Epithelial cell of prostate (primary cell): ENCODE data around the gene ANTXR1.

Experiments
- DNase-seq: peaks from one replicate; pipeline ENCODE4 v3.0.0-alpha.2; 2011; ENCODE audit warnings: low read depth, low spot score
- H3K27ac ChIP-seq: fragments of 450-650 bp; 2 replicates; pipeline ENCODE4 v1.5.1; 2017; ENCODE audit warnings: mild to moderate bottlenecking

The ANTXR1 gene

DNA sequence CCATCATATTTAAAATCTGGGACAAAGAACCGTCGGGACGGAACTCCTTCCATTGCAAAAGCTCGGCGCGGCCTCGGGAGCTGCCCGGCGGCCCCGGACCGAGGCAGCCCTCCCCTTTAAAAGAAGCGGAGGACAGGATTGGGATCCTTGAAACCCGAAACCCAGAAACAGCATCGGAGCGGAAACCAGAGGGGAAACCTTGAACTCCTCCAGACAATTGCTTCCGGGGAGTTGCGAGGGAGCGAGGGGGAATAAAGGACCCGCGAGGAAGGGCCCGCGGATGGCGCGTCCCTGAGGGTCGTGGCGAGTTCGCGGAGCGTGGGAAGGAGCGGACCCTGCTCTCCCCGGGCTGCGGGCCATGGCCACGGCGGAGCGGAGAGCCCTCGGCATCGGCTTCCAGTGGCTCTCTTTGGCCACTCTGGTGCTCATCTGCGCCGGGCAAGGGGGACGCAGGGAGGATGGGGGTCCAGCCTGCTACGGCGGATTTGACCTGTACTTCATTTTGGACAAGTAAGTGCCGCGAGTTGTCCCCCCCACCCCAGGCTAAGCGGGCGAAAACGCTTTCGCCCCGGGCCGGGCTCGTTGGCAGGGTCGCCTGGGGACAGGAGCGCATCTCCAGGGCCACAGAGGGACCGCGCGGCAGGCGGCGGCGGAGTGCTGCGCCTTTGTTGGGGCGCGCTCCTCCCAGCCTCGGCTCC is at the start of gene ANTXR1:
Gene ANTXR1 (plus strand): TSS at position 38 of the 698 bp plus-strand sequence. CDS start 321 bp downstream, at position 359.
- no peak for DNase-seq
- H3K27ac ChIP-seq, result no peak within 1 kb of the TSS

DNA sequence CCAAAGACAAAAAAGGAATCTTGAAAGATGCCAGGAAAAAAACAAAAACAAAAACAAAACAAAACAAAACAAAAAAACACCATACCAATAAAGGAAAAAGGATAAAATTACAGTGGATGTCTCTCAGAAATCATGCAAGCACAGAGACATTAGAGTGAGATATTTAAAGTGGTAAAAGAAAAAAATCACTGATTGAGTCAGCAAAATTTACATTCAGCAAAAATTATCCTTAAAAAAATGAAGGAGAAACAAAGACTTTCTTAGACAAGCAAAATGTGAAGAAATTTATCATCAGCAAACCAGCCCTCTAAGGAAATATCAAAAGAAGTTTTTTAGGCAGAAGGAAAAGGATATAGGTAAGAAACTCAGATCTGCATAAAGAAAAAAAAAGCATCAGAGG is 48.7 kb upstream of the ANTXR1 start:
- no peak overlapping the region for H3K27ac ChIP-seq
- DNase-seq, result no peak

DNA sequence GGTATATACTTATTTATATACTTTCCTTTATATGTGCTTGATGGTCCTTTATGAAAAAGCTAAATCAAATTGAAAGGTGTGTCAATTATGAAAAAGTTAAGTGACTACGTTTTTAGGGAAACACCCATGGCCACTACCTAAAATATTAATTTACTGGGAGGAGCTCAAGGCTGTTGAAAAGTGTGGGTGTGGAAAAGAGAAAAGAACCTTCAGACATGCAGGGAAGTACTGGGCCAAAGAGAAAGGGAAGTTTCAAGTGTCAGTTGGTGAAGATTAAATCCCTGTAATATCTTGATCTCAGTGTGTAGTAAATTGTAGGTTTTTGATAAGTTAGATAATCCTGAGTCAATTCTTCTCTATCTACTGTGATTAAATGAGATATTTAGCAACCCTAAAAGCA is 44.8 kb upstream of the ANTXR1 start:
- H3K27ac ChIP-seq, result no peak overlapping the region
- DNase-seq, result no peak

GRCh38 chr2:68969736-68970490 is 43.1 kb upstream of the ANTXR1 start:
- no peak overlapping the region for H3K27ac ChIP-seq
- no peak for DNase-seq

- peak overlapping the region; percentile 56 for H3K27ac ChIP-seq
- DNase-seq, result no peak
These were observed 42.3 kb upstream of the ANTXR1 start for GRCh38 chr2:68970566-68971265.

DNA sequence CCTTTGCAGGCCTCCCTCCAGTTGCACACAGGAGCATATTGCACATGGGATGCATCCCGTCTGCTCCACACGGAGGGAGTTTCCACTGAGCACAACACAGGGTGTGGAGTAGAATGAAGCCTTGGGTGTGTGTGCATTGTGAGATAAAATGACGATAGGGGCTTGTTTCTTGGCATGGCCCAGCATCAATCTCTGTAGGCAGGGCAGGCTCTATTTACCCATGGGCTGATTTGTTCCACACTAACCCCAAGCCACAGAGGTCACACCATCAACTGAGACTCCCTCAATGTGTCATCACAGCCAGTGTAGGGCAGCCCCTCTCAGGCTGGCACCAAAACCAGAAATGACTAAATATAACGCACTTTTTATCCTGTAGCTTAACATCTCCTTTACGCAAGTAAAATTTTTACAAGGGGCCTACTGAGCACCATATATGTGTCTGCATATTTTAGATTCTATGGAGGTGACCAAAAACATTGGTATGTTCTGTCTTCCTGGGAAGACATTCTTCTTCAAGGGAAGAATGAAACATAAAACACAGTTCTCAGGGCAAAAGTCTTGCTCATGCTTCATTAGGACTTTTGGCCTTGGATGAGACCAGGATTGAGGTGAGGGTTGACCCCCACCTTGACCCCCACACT is 41.3 kb upstream of the ANTXR1 start:
- peak; percentile 72 for DNase-seq
- peak overlapping the region; percentile 56 for H3K27ac ChIP-seq

- no peak within 1 kb of the TSS for H3K27ac ChIP-seq
- DNase-seq, result peak; percentile 33
These were observed 38.7 kb upstream of the ANTXR1 start, which contains the start of gene GKN1 for GRCh38 chr2:68974251-68974650. Gene GKN1 (plus strand): TSS chr2:68974636. CDS start chr2:68974678, 42 bp downstream.

DNA sequence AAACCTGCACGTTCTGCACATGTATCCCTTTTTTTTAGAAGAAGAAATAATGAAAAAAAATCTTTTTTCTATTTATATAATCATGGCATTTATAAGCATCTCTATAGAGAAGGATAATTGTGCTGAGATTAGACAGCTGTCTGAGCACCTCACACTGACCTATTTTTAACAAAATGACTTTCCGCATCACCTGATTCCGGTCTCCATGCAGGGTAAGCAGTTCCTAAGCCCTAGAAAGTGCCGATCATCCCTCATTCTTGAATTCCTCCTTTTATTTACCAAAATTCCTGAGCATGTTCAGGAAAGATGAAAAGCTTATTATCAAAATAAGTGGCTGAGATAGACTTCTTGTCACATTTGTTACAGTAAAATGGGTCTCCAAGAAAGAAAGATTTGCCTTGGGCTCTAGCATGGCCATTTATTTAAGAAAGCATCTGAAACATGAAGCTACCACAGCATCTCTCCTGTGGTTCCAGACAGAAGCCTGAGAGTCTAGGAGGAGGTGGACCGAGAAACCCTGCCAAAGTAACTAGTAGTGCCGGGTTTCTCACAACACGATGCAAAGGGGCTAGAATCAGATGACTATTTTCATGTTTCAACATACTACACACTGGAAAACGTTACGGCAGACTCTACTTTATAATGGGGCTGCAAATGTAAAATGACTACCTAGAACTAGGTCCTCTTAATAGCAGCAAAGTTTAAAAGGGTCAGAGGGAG is 37.9 kb upstream of the ANTXR1 start:
- DNase-seq, result no peak
- no peak overlapping the region for H3K27ac ChIP-seq

GRCh38 chr2:68975844-68976243 is 37.1 kb upstream of the ANTXR1 start:
- no peak for DNase-seq
- no peak overlapping the region for H3K27ac ChIP-seq

DNA sequence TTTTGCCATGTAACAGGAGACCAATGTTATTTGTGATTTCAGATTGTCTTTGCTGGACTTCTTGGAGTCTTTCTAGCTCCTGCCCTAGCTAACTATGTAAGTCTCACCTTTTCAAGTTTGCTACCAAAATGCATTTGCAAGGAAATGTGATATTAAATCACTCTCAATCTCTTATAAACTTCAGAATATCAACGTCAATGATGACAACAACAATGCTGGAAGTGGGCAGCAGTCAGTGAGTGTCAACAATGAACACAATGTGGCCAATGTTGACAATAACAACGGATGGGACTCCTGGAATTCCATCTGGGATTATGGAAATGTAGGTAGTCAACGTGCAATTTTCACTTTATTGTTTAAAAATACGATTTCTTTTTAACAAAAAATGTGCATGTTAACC is 35.5 kb upstream of the ANTXR1 start:
- H3K27ac ChIP-seq, result no peak overlapping the region
- no peak for DNase-seq

DNA sequence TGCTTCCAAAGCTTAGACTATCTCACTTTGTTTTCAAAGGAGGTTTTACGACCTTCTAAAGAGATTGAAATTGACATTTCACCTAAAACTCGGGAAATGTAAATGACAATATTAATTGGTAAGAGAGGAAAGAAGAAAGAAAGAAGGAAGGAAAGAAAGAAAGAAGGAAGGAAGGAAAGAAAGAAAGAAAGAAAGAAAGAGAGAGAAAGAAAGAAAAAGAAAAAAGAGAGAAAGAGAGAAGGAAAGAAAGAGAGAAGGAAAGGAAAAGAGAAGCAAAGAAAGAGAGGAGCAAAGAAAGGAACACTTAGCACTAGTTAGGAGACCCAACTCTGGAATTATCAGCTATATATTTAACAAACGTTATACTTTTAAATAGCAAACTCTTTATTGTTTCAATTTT is 34.9 kb upstream of the ANTXR1 start:
- DNase-seq, result no peak
- H3K27ac ChIP-seq, result no peak overlapping the region

DNA sequence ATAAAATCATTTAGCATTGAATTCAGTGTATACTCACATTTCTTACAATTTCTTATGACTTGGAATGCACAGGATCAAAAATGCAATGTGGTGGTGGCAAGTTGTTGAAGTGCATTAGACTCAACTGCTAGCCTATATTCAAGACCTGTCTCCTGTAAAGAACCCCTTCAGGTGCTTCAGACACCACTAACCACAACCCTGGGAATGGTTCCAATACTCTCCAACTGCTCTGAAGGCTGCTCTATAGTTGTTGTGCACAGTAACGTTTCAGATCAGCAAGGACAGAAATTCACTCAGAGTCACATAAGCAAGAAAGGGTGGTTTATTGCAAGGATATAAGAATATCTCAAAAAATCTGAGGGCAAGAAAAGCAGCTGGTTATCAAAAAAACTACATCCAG is 32.0 kb upstream of the ANTXR1 start:
- DNase-seq, result no peak
- no peak overlapping the region for H3K27ac ChIP-seq

DNA sequence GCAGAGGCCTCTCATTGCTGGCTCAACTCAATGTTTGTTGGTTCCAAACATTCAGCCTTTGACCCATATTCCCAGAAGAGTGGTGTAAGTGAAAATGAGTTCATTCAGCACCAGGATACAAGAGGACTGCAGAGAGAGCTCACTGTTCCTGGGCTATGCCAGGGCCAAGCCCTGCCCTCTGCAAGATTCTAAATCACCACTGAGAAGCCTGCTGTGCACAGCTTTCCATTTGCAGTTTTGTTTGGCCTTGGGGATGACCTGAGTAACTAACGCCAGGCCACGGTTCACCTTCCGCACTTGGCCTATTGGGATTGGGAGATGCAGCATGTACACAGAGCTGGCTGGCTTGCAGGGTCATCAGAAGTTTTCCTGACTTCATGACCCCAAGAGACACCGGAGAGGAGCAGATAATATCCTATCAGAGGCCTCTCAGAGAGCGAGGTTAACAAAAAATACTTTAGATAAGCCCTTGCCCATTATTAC is 25.9 kb upstream of the ANTXR1 start:
- H3K27ac ChIP-seq, result no peak overlapping the region
- DNase-seq, result no peak

GRCh38 chr2:68989035-68989434 is 23.9 kb upstream of the ANTXR1 start:
- no peak overlapping the region for H3K27ac ChIP-seq
- DNase-seq, result no peak

- DNase-seq, result no peak
These were observed 20.6 kb upstream of the ANTXR1 start for GRCh38 chr2:68992341-68992740.

DNA sequence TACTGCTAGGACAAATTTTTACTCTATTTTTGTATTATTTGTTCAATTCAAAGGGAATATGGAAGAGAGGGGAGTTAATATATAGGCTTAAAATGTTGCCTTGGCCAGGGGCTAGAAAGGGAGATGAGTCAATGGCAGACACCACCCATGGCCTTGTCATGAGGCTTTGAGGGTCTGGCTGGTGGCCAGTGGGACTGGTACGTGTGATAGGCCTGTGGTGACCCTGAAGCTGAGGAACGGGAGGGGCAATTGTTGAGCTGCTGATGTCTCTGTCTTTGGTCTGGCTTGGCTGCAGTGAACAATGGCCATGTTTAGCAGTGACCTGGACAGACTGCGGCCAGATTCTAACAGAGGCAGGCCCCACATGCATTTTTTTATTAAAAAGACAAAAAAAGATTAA is 20.0 kb upstream of the ANTXR1 start:
- no peak for DNase-seq
- no peak overlapping the region for H3K27ac ChIP-seq

More at GRCh38 chr2:68992341-68992740, 20.6 kb upstream of the ANTXR1 start:
- no peak overlapping the region for H3K27ac ChIP-seq

DNA sequence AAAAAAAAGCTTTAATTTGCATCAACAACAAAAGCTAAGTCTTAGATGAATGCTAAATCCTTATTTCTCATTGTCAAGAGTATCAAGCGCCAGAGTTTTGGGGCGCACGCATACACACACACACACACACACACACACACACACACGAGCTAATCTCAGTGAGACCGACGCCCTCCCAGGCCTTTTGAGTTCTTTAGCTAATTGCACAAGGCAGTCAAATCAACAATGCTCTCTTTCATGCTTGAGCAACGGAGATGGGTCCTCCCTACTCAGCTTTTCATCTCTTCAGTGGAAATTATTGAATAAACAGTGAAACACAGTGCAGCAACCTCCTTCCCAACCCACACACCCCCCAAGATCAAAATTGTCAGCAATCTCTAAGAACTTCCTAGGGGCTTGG is 19.3 kb upstream of the ANTXR1 start:
- DNase-seq, result no peak
- H3K27ac ChIP-seq, result no peak overlapping the region

GRCh38 chr2:68994864-68995263 is 18.1 kb upstream of the ANTXR1 start:
- DNase-seq, result no peak
- no peak overlapping the region for H3K27ac ChIP-seq

DNA sequence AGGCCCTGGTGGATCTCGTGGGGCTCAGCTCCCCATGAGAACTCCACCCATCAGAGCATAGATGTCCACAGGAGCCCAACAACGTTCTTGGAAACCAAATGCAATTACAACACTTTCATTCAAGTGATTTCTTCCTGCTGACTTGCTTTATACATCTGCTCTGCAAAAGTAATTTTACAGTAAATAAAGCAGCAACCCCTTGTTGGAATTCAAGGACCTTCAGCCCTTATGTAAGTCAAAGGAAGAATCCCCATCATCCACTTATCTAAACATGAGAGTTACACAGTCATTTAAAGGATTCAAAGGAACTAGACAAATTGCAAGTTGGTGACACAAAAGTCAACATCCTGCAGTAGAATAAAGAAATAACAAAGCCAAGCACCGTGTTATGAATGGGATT is 17.1 kb upstream of the ANTXR1 start:
- H3K27ac ChIP-seq, result no peak overlapping the region
- no peak for DNase-seq

- no peak for DNase-seq
- H3K27ac ChIP-seq, result no peak overlapping the region
These were observed 15.6 kb upstream of the ANTXR1 start for GRCh38 chr2:68997401-68997800.
